GM20000 (cell line): Measurements from ENCODE around the gene UNC50.

ENCODE experiments used
- DNase-seq: peaks from one replicate; pipeline ENCODE4 v3.0.0; 2012; ENCODE audit warnings: low spot score
- CTCF ChIP-seq: IDR thresholded peaks from 2 replicates; pipeline ENCODE4 v1.5.1; 2012; ENCODE audit warnings: mild to moderate bottlenecking, control low read depth; ENCODE audit errors: extremely low read depth, missing control alignments

UNC50 gene

GRCh38 chr2:98647636-98648035 is 39.2 kb downstream of the UNC50 start:
- no peak for DNase-seq

GRCh38 chr2:98648451-98648850 is 40.1 kb downstream of the UNC50 start:
- no peak for DNase-seq
- TF ChIP-seq CTCF: no peak

More at GRCh38 chr2:98647636-98648035, 39.2 kb downstream of the UNC50 start:
- no peak for TF ChIP-seq CTCF

- peak; percentile 51 for DNase-seq
- TF ChIP-seq CTCF: peak; percentile 96
These were observed 41.0 kb downstream of the UNC50 start for GRCh38 chr2:98649135-98649991.

- no peak for TF ChIP-seq CTCF
- DNase-seq: no peak
These were observed 41.6 kb downstream of the UNC50 start for GRCh38 chr2:98649992-98650375.

GRCh38 chr2:98650998-98651397 is 42.6 kb downstream of the UNC50 start:
- no peak for DNase-seq

GRCh38 chr2:98654699-98655495 is 46.5 kb downstream of the UNC50 start:
- no peak for DNase-seq
- no peak for TF ChIP-seq CTCF

More at GRCh38 chr2:98650998-98651397, 42.6 kb downstream of the UNC50 start:
- no peak for TF ChIP-seq CTCF

- DNase-seq: no peak
- TF ChIP-seq CTCF: no peak
These were observed 48.4 kb downstream of the UNC50 start for GRCh38 chr2:98656800-98657199.
